Measurements from ENCODE around the gene PHACTR3.

DNA sequence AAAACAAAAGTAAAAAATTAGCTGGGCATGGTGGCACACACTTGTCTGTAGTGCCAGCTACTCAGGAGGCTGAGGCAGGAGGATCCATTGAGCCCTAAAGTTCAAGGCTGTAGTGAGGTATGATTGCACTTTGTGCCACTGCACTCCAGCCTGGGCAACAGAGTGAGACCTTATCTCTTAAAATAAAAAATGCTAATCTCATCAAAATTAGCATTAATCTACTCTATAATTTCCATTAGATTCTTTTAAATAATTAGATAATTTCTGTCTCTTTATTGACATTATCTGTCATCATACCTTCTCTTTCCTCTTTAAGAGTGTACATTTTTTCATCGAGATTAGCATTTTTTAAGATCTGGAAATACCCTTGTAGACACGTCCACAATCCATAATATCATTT lies 48.0 kb downstream of the PHACTR3 start:
- TF ChIP-seq YY1 (IDR thresholded peaks at IDR 0.05) (no peak), CTCF (IDR thresholded peaks at IDR 0.05; ENCODE audit: low read depth, low read length, missing input control) (no peak), RAD21 (IDR thresholded peaks at IDR 0.05) (no peak), SP1 (IDR thresholded peaks at IDR 0.05) (no peak), EGR1 (IDR thresholded peaks at IDR 0.05; ENCODE audit: low read depth in 2 of 2) (no peak), GABPA (IDR thresholded peaks at IDR 0.05 in 1 of 2, conservative IDR thresholded peaks at IDR 0.05 in 1 of 2) (no peak), TAF1 (conservative IDR thresholded peaks at IDR 0.05) (no peak), ZBTB33 (IDR thresholded peaks at IDR 0.05) (no peak), REST (IDR thresholded peaks at IDR 0.05) (no peak), JUND (IDR thresholded peaks at IDR 0.05) (no peak), HNF4G (IDR thresholded peaks at IDR 0.05) (no peak)
- TF ChIP-seq, protein P1, sequence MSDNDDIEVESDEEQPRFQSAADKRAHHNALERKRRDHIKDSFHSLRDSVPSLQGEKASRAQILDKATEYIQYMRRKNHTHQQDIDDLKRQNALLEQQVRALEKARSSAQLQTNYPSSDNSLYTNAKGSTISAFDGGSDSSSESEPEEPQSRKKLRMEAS (IDR thresholded peaks at IDR 0.05), result no peak

All from liver (tissue), 3 donors.